Measurements from ENCODE around the gene TRMT44.
"Not testable (repeated sequence)": the region's sequence is repeated elsewhere in the genome, so short reads cannot be mapped to it uniquely, and the experiment has no call there.

Gene TRMT44

DNA sequence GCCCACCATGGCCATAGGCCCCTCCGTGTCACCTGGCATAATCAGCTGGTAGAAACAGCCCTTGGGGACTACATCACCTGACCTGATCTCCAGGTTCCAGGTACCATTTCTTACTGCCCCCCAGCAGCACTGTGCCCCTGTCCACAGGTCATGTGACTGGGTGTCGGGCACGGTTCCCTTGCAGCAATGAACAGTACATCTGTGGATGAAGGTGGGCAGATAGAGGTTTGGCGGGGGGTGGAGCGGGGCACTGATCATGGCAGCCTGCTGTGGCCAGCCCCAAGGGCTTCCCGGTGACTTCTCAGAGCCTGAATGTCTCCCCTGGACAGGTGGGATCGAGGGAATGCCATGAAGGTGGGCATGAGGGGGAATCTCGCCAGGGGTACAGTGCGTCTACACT is 37.8 kb downstream of the TRMT44 start:
- Histone ChIP-seq H3K4me3 (ENCODE audit: low read depth, low read length) (no peak overlapping the region), H3K36me3 (ENCODE audit: insufficient read depth, low read length) (no peaks in the 10 kb centered on the region), H3K4me1 (ENCODE audit: control insufficient read depth, insufficient read depth, low read length, unreplicated experiment) (peaks cover 10% of the 10 kb centered on the region), H2AFZ (ENCODE audit: low read length, unreplicated experiment) (no peak overlapping the region), H3K79me2 (ENCODE audit: control insufficient read depth, insufficient read depth, low read length, unreplicated experiment) (no peaks in the 10 kb centered on the region), H3K27me3 (ENCODE audit: insufficient read depth, low read length) (no peaks in the 10 kb centered on the region), H3K27ac (ENCODE audit: low read depth, low read length) (no peak overlapping the region)

DNA sequence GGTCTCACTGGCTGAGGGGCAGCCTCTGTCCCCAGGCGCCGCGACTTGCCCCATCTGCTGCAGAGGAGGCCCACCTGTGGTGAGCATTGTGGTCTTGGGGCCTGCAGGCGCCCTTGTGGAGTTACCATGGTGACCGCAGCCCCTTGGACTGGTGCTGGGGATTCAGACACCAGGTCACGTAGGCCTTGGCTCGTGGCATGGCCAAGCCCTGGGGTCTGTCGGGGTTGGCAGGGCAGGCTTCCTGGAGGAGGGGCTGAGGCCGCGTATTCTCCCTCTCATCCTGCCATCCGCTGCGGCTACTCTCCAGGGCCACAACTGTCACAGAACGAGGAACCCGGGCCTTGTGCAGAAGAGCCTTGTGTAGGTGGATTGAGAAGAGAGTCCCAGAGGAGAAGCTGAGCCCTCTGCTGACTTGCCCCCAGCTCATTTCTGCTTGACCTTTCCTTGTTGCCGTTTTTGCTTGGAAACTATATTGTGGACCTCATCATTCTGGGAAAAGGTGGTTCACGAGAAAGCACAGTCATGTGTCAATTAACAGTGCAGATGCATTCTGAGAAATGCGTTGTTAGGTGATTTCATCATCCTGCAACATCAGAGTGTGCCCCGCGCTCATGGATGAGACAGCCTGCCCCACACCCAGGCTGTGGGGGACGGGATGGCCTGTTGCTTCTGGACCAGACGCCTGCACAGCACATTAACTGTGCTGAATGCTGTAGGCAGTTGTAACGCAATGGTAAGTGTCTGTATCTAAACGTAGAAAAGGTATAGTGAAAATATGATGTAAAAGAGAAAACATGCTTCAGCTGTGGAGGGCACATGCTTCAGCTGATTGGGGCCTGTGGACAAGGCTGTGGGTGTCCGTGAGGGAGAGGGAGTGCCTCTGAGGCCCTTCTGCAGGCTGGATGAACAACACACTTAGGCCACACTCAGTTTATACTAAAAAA is 38.5 kb downstream of the TRMT44 start:
- H3K79me2 ChIP-seq (ENCODE audit: control insufficient read depth, insufficient read depth, low read length, unreplicated experiment), result no peaks in the 10 kb centered on the region
- no peak overlapping the region for H3K4me3 ChIP-seq (ENCODE audit: low read depth, low read length)
- H3K36me3 ChIP-seq (ENCODE audit: insufficient read depth, low read length), result no peaks in the 10 kb centered on the region
- H2AFZ ChIP-seq (ENCODE audit: low read length, unreplicated experiment), result no peak overlapping the region
- no peaks in the 10 kb centered on the region for H3K27me3 ChIP-seq (ENCODE audit: insufficient read depth, low read length)
- no peak overlapping the region for H3K27ac ChIP-seq (ENCODE audit: low read depth, low read length)
- peaks cover 3% of the 10 kb centered on the region for H3K4me1 ChIP-seq (ENCODE audit: control insufficient read depth, insufficient read depth, low read length, unreplicated experiment)

DNA sequence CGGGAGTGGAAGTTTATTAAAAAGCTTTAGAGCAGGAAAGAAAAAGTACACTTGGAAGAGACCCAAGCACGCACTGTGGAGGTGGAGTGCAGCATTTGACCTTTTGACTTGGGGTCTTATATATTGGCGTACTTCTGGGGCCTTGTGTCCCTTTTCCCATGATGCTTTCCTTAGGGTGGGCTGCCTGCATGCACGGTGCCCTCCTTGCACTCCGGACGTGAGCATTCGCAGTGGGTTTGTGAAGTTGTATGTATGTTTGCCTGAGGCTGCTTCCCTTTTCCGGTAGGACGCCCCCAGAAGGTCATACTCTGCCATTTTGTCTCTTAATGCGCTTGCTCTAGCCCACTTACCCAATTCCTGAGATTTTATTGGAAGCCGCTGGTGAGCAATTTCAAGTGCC is 39.6 kb downstream of the TRMT44 start:
- H3K79me2 ChIP-seq (ENCODE audit: control insufficient read depth, insufficient read depth, low read length, unreplicated experiment), result no peaks in the 10 kb centered on the region
- no peak overlapping the region for H3K27ac ChIP-seq (ENCODE audit: low read depth, low read length)
- H3K4me1 ChIP-seq (ENCODE audit: control insufficient read depth, insufficient read depth, low read length, unreplicated experiment), result peaks cover 3% of the 10 kb centered on the region
- H3K36me3 ChIP-seq (ENCODE audit: insufficient read depth, low read length), result no peaks in the 10 kb centered on the region
- H3K27me3 ChIP-seq (ENCODE audit: insufficient read depth, low read length), result no peaks in the 10 kb centered on the region
- no peak overlapping the region for H3K4me3 ChIP-seq (ENCODE audit: low read depth, low read length)
- no peak overlapping the region for H2AFZ ChIP-seq (ENCODE audit: low read length, unreplicated experiment)

- not testable (repeated sequence) for H3K27me3 ChIP-seq (ENCODE audit: insufficient read depth, low read length); H3K79me2 ChIP-seq (ENCODE audit: control insufficient read depth, insufficient read depth, low read length, unreplicated experiment); H3K27ac ChIP-seq (ENCODE audit: low read depth, low read length); H3K36me3 ChIP-seq (ENCODE audit: insufficient read depth, low read length); H3K4me3 ChIP-seq (ENCODE audit: low read depth, low read length); H3K4me1 ChIP-seq (ENCODE audit: control insufficient read depth, insufficient read depth, low read length, unreplicated experiment); H2AFZ ChIP-seq (ENCODE audit: low read length, unreplicated experiment)
Observed at GRCh38 chr4:8486643-8487042, 46.1 kb downstream of the TRMT44 start.

DNA sequence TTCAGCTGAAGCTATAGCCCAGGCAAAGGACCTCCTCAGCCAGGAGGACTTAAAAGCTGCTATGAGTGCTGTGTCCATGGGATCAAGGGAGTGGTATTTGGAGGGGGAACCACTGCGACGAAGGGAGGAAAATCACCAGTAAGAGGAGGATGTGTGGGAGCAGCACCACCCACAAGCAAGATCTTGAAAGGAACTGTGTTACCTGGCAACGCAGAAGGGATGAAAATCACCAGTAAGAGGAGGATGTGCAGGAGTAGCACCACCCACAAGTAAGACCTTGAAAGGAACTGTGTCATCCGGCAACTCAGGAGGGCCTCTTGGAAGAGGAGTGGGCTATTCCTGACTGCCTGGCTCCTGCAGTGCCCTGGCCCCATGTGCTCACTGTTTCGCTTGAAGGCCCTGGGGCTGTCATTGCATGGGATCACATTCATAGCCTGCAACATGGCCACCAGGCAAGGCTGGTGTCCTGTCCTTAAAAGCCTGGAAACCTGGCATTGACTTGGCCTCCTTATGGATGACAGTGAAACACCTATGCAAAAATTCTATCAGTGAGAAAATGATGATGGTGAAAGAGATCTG is 48.3 kb downstream of the TRMT44 start:
- Histone ChIP-seq H2AFZ (ENCODE audit: low read length, unreplicated experiment) (no peak overlapping the region), H3K4me1 (ENCODE audit: control insufficient read depth, insufficient read depth, low read length, unreplicated experiment) (no peaks in the 10 kb centered on the region), H3K4me3 (ENCODE audit: low read depth, low read length) (no peak overlapping the region), H3K27ac (ENCODE audit: low read depth, low read length) (no peak overlapping the region), H3K79me2 (ENCODE audit: control insufficient read depth, insufficient read depth, low read length, unreplicated experiment) (no peaks in the 10 kb centered on the region), H3K36me3 (ENCODE audit: insufficient read depth, low read length) (no peaks in the 10 kb centered on the region), H3K27me3 (ENCODE audit: insufficient read depth, low read length) (peaks cover 8% of the 10 kb centered on the region; the same call in 1 of the 2 replicates)

DNA sequence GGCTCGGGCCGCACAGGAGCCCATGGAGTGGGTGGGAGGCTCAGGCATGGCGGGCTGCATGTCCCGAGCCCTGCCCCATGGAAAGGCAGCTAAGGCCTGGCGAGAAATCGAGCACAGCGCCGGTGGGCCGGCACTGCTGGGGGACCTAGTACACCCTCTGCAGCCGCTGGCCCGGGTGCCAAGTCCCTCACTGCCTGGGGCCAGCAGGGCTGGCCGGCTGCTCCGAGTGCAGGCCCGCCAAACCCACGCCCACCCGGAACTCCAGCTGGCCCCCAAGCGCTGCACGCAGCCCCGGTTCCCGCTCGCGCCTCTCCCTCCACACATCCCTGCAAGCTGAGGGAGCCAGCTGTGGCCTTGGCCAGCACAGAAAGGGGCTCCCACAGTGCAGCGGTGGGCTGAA is 50.9 kb downstream of the TRMT44 start:
- not testable (repeated sequence) for H3K27ac ChIP-seq (ENCODE audit: low read depth, low read length); H3K79me2 ChIP-seq (ENCODE audit: control insufficient read depth, insufficient read depth, low read length, unreplicated experiment)
- H3K27me3 ChIP-seq (ENCODE audit: insufficient read depth, low read length), result peaks cover 14% of the 10 kb centered on the region; the same call in 1 of the 2 replicates

GRCh38 chr4:8492174-8492573 is 51.6 kb downstream of the TRMT44 start:
- no peak overlapping the region for H3K27ac ChIP-seq (ENCODE audit: low read depth, low read length)
- H3K4me3 ChIP-seq (ENCODE audit: low read depth, low read length), result no peak overlapping the region
- H3K36me3 ChIP-seq (ENCODE audit: insufficient read depth, low read length), result no peaks in the 10 kb centered on the region
- H2AFZ ChIP-seq (ENCODE audit: low read length, unreplicated experiment), result no peak overlapping the region
- H3K79me2 ChIP-seq (ENCODE audit: control insufficient read depth, insufficient read depth, low read length, unreplicated experiment), result no peaks in the 10 kb centered on the region
- H3K27me3 ChIP-seq (ENCODE audit: insufficient read depth, low read length), result peaks cover 14% of the 10 kb centered on the region; the same call in 1 of the 2 replicates
- no peaks in the 10 kb centered on the region for H3K4me1 ChIP-seq (ENCODE audit: control insufficient read depth, insufficient read depth, low read length, unreplicated experiment)

More for the DNA sequence above, 50.9 kb downstream of the TRMT44 start:
- not testable (repeated sequence) for H3K4me1 ChIP-seq (ENCODE audit: control insufficient read depth, insufficient read depth, low read length, unreplicated experiment); H3K36me3 ChIP-seq (ENCODE audit: insufficient read depth, low read length); H2AFZ ChIP-seq (ENCODE audit: low read length, unreplicated experiment); H3K4me3 ChIP-seq (ENCODE audit: low read depth, low read length)

GRCh38 chr4:8493484-8493883 is 52.9 kb downstream of the TRMT44 start:
- H3K27ac ChIP-seq (ENCODE audit: low read depth, low read length), result no peak overlapping the region
- no peaks in the 10 kb centered on the region for H3K36me3 ChIP-seq (ENCODE audit: insufficient read depth, low read length)
- H3K79me2 ChIP-seq (ENCODE audit: control insufficient read depth, insufficient read depth, low read length, unreplicated experiment), result no peaks in the 10 kb centered on the region
- no peaks in the 10 kb centered on the region for H3K4me1 ChIP-seq (ENCODE audit: control insufficient read depth, insufficient read depth, low read length, unreplicated experiment)
- H3K4me3 ChIP-seq (ENCODE audit: low read depth, low read length), result no peak overlapping the region
- peaks cover 14% of the 10 kb centered on the region for H3K27me3 ChIP-seq (ENCODE audit: insufficient read depth, low read length)
- H2AFZ ChIP-seq (ENCODE audit: low read length, unreplicated experiment), result no peak overlapping the region

DNA sequence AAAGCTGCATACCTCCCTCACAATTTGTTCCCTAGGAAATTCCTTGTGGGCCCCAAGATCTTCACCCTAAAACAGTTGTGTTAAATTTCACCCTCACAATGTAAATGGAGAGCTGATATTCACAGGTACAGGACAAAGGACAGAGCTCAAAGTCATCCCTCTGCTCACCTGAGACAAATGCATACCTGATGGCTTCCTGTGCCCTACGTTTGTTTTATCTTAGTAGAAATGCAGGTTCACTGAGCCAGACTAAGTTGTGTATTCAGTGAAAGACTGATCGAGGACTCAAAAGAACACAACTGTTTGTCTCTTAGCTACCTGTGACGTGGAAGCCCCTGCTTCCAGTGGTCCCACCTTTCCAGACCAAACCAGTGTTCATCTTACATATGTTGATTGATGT is 53.6 kb downstream of the TRMT44 start:
- Histone ChIP-seq H3K79me2 (ENCODE audit: control insufficient read depth, insufficient read depth, low read length, unreplicated experiment) (no peaks in the 10 kb centered on the region), H3K27me3 (ENCODE audit: insufficient read depth, low read length) (peaks cover 14% of the 10 kb centered on the region), H3K36me3 (ENCODE audit: insufficient read depth, low read length) (no peaks in the 10 kb centered on the region), H3K4me3 (ENCODE audit: low read depth, low read length) (no peak overlapping the region), H3K4me1 (ENCODE audit: control insufficient read depth, insufficient read depth, low read length, unreplicated experiment) (no peaks in the 10 kb centered on the region), H3K27ac (ENCODE audit: low read depth, low read length) (no peak overlapping the region), H2AFZ (ENCODE audit: low read length, unreplicated experiment) (no peak overlapping the region)

DNA sequence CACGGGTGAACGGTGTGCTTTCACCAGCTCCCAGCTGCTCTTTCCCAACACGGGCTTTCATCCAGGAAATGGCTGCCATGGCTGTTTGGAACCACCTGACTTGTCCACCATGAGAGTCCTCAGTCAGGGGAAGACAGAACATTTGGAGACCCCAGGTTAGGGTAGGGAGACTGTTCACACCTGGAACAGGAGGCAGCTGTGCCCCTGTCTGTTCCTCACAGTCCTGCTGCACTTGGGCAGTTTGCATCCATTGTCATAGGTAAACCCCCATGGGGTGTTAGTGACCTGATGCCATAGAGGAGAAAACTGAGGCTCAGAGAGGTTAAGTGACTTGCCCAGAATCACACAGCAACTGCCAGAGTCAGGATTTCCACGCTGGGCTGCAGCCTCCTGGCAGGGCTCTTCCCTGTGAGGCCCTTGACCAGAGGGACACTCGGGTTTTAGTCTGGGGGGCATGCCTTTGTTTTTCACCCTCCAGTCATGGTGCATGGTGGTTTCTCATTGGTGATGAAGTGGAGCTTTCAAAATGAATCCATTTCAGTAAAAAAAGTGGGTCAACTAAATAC is 54.5 kb downstream of the TRMT44 start:
- Histone ChIP-seq H3K79me2 (ENCODE audit: control insufficient read depth, insufficient read depth, low read length, unreplicated experiment) (no peaks in the 10 kb centered on the region), H3K4me3 (ENCODE audit: low read depth, low read length) (no peak overlapping the region), H2AFZ (ENCODE audit: low read length, unreplicated experiment) (no peak overlapping the region), H3K27ac (ENCODE audit: low read depth, low read length) (no peak overlapping the region), H3K4me1 (ENCODE audit: control insufficient read depth, insufficient read depth, low read length, unreplicated experiment) (no peaks in the 10 kb centered on the region), H3K36me3 (ENCODE audit: insufficient read depth, low read length) (no peaks in the 10 kb centered on the region), H3K27me3 (ENCODE audit: insufficient read depth, low read length) (peaks cover 14% of the 10 kb centered on the region)

Data from ACC112 (cell line).